BE2C (cell line): Measurements from ENCODE around the gene PANX2.

Source experiments
- DNase-seq: peaks from one replicate; pipeline ENCODE4 v3.0.0-alpha.2; 2020
- H3K27me3 ChIP-seq: fragments of 250-450 bp; sonication (Bioruptor Pico); 2 replicates; pipeline ENCODE4 v1.5.1; 2020; ENCODE audit warnings: mild to moderate bottlenecking
- H3K36me3 ChIP-seq: fragments of 250-450 bp; sonication (Bioruptor Pico); 2 replicates; pipeline ENCODE4 v1.5.1; 2020; ENCODE audit warnings: mild to moderate bottlenecking
- H3K4me1 ChIP-seq: fragments of 250-450 bp; sonication (Bioruptor Pico); 2 replicates; pipeline ENCODE4 v1.5.1; 2020
- H3K4me3 ChIP-seq: 2 replicates; pipeline ENCODE4 v1.5.1; 2011; ENCODE audit warnings: low read depth, low read length
- H3K9me3 ChIP-seq: fragments of 250-450 bp; sonication (Bioruptor Pico); 2 replicates; pipeline ENCODE4 v1.5.1; 2020
- CTCF ChIP-seq: IDR thresholded peaks from 2 replicates; pipeline ENCODE4 v1.5.1; 2012; ENCODE audit warnings: mild to moderate bottlenecking, low read depth, low read length

The PANX2 gene

GRCh38 chr22:50218996-50219727 lies 48.6 kb downstream of the PANX2 start:
- no peak for TF ChIP-seq CTCF

DNA sequence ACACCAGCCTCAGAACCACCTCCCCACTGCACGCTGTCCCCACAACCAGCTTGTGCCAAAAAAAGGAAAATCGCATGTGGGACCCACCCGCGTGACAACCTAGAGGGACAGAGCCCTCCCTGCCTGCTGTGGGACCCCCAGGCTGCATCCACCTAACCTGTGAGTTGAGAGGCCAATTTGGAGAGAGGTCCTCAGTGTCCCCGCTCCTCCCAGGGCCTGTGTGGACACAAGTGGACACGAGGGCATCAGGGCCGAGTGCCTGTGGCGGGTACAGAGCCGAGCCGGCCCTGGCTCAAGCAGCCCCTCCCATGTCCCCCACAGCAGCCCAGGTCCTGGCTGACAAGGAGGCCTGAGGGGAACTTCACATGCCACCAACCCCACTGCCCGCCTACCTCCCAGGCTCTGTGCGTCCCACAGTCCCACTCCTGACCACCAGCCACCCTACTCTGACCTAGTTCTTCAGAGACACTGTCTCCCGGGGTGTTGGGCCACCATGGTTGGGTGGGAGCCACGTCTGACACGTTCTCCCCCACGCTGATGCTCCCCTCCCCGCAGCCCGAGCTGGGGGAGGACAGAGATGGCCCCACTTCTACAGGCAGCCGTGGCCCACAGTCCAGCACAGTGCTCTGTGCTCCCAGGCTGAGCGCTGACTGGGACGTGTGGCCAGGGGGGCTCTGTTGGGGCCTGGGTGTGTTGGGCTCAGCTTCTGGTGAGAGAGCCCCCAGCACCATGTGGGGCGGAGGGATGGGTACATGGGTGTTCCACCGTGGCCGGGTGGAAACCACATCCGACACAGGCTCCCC lies 49.5 kb downstream of the PANX2 start:
- H3K9me3 ChIP-seq, result no peaks in the 10 kb centered on the region
- no peak overlapping the region for H3K4me3 ChIP-seq
- no peak for DNase-seq
- peaks cover 80% of the 10 kb centered on the region for H3K36me3 ChIP-seq
- H3K27me3 ChIP-seq, result no peaks in the 10 kb centered on the region
- no peak for TF ChIP-seq CTCF
- peaks cover 9% of the 10 kb centered on the region; the same call in 1 of the 2 replicates for H3K4me1 ChIP-seq

More at GRCh38 chr22:50218996-50219727, 48.6 kb downstream of the PANX2 start:
- H3K36me3 ChIP-seq, result peaks cover 79% of the 10 kb centered on the region
- H3K27me3 ChIP-seq, result no peaks in the 10 kb centered on the region
- no peaks in the 10 kb centered on the region for H3K9me3 ChIP-seq
- peak; percentile 86 for DNase-seq
- no peak overlapping the region for H3K4me3 ChIP-seq
- H3K4me1 ChIP-seq, result peaks cover 9% of the 10 kb centered on the region; the same call in 1 of the 2 replicates

- H3K36me3 ChIP-seq, result peaks cover 75% of the 10 kb centered on the region
- no peaks in the 10 kb centered on the region for H3K27me3 ChIP-seq
- TF ChIP-seq CTCF, result no peak
- no peak for DNase-seq
- peaks cover 9% of the 10 kb centered on the region; the same call in 1 of the 2 replicates for H3K4me1 ChIP-seq
- no peak overlapping the region for H3K4me3 ChIP-seq
- no peaks in the 10 kb centered on the region for H3K9me3 ChIP-seq
These were observed 50.3 kb downstream of the PANX2 start for GRCh38 chr22:50220603-50221409.

DNA sequence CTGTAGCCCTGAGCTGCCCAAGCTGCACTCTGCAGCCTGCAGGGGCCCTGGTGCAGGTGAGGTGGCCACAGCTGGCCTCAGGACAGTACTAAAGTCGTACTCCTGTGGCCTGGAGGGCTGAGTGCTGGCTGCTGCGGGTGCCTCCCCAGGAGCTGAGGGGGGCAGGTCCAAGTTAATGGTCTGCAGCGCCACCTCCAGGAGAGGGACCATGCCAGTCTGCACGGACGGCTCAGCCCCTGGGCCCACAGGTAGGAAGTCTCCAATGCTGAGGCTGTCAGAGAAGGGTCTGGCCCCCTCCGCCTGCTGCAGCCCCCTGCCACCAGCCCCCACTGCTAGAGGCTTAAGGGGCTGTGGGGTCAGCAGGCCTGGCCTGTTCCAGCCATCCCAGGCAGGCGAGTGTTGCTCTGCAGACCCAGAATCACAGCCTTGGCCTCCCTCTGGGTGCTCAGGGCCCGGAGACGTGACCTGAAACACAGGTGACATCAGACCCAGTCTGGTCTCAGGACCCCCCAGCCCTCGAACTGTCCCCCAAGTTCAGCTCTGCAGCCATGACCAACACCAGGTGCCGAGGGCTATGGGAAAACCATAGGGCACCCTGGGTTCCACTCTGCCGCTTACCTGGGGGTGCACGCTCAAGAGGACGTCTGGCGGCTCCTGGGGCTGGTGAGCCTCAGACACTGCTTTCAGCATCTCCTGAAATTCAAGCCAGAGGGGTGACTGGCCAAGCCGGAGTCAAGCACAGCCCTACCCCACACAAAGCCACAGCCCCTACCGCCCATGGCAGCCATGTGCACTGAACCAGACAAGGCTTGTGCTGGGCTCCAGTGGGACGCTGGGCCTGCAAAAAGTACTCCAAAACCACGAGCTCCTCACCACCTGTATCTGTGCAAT lies 51.1 kb downstream of the PANX2 start:
- no peak overlapping the region for H3K4me3 ChIP-seq
- H3K36me3 ChIP-seq, result peaks cover 71% of the 10 kb centered on the region
- no peaks in the 10 kb centered on the region for H3K27me3 ChIP-seq
- H3K9me3 ChIP-seq, result no peaks in the 10 kb centered on the region
- TF ChIP-seq CTCF, result no peak
- DNase-seq, result no peak
- peaks cover 9% of the 10 kb centered on the region; the same call in 1 of the 2 replicates for H3K4me1 ChIP-seq

DNA sequence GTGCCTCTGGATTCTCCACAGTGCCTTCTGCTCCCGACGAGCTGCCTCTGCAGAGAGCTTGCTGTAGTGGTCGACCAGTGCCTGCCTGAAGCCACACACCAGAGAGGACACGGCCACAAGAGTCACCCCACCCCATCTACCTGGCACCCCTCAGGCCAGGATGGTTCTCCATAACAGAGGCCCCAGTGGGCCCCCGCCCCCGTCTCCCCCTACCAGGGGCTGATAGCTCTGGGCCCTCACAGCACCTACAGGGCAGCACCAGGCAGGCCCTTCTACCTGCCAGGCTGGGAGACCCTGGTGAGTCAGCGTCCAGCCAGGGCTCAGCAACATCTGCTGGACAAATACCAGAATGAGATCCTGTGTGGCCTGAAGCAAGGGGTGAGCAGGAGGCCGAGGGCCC lies 52.0 kb downstream of the PANX2 start:
- no peak for DNase-seq
- Histone ChIP-seq H3K27me3 (no peaks in the 10 kb centered on the region), H3K9me3 (no peaks in the 10 kb centered on the region), H3K36me3 (peaks cover 64% of the 10 kb centered on the region), H3K4me1 (peaks cover 9% of the 10 kb centered on the region; the same call in 1 of the 2 replicates), H3K4me3 (no peak overlapping the region)
- TF ChIP-seq CTCF, result no peak
